SK-N-SH treated with all-trans-retinoic acid at 6 μM for 48 hours (cell line): ENCODE measurements around the gene CMIP.
A peak's percentile ranks its signal among the peaks of the same experiment; 100 is the strongest.

Experiments
- ATAC-seq: fragments of 200-7000 bp; cut with Tn5 transposase; 3 replicates; pipeline ENCODE4 v1.9.1; 2020; ENCODE audit warnings: mild to moderate bottlenecking, moderate library complexity
- BACH2 ChIP-seq: fragments of 250-450 bp; sonication (Bioruptor Pico); IDR thresholded peaks from 2 replicates; pipeline ENCODE4 v1.9.0; 2021; ENCODE audit warnings: mild to moderate bottlenecking, borderline replicate concordance
- CSDC2 ChIP-seq: fragments of 250-450 bp; sonication (Bioruptor Pico); IDR thresholded peaks from 2 replicates; pipeline ENCODE4 v1.5.0; 2020; ENCODE audit warnings: mild to moderate bottlenecking, moderate library complexity
- ESRRG ChIP-seq: fragments of 250-450 bp; sonication (Bioruptor Pico); IDR thresholded peaks from 2 replicates; pipeline ENCODE4 v1.6.1; 2021; ENCODE audit warnings: mild to moderate bottlenecking
- GLIS3 ChIP-seq: fragments of 250-450 bp; sonication (Bioruptor Pico); IDR thresholded peaks from 2 replicates; pipeline ENCODE4 v1.5.0; 2020; ENCODE audit warnings: mild to moderate bottlenecking, moderate library complexity
- ISL1 ChIP-seq: fragments of 250-450 bp; sonication (Bioruptor Pico); IDR thresholded peaks from 2 replicates; pipeline ENCODE4 v2.1.2; 2022; ENCODE audit warnings: mild to moderate bottlenecking, moderate library complexity
- OSR1 ChIP-seq: fragments of 250-450 bp; sonication (Bioruptor Pico); IDR thresholded peaks from 2 replicates; pipeline ENCODE4 v1.8.0; 2022; ENCODE audit warnings: moderate library complexity, mild to moderate bottlenecking, inconsistent platforms
- PPARA ChIP-seq: fragments of 250-450 bp; sonication (Bioruptor Pico); IDR thresholded peaks from 2 replicates; pipeline ENCODE4 v1.5.0; 2020; ENCODE audit warnings: mild to moderate bottlenecking, borderline replicate concordance
- SNAI2 ChIP-seq: fragments of 250-450 bp; sonication (Bioruptor Pico); IDR thresholded peaks from 2 replicates; pipeline ENCODE4 v1.5.0; 2020; ENCODE audit warnings: mild to moderate bottlenecking, moderate library complexity
- TCF4 ChIP-seq: fragments of 250-450 bp; sonication (Bioruptor Pico); IDR thresholded peaks from 2 replicates; pipeline ENCODE4 v1.8.0; 2021; ENCODE audit warnings: mild to moderate bottlenecking, moderate library complexity, borderline replicate concordance
- TOX ChIP-seq: fragments of 250-450 bp; sonication (Bioruptor Pico); IDR thresholded peaks from 2 replicates; pipeline ENCODE4 v1.8.0; 2021; ENCODE audit warnings: mild to moderate bottlenecking, moderate library complexity, borderline replicate concordance
- ZC3H10 ChIP-seq: fragments of 250-450 bp; sonication (Bioruptor Pico); IDR thresholded peaks from 2 replicates; pipeline ENCODE4 v1.5.1; 2021; ENCODE audit warnings: mild to moderate bottlenecking, moderate library complexity
- ZFP3 ChIP-seq: fragments of 250-450 bp; sonication (Bioruptor Pico); IDR thresholded peaks from 2 replicates; pipeline ENCODE4 v1.5.0; 2020; ENCODE audit warnings: mild to moderate bottlenecking, moderate library complexity
- ZFP30 ChIP-seq: fragments of 450-650 bp; formaldehyde crosslinking; IDR thresholded peaks from 2 replicates; pipeline ENCODE4 v1.5.0; 2022; ENCODE audit warnings: mild to moderate bottlenecking, moderate library complexity
- ZNF70 ChIP-seq: fragments of 450-650 bp; formaldehyde crosslinking; IDR thresholded peaks from 2 replicates; pipeline ENCODE4 v1.5.0; 2020; ENCODE audit warnings: mild to moderate bottlenecking, moderate library complexity
- ZNF8 ChIP-seq: fragments of 450-650 bp; formaldehyde crosslinking; IDR thresholded peaks from 2 replicates; pipeline ENCODE4 v1.5.0; 2020; ENCODE audit warnings: mild to moderate bottlenecking, moderate library complexity
- TF ChIP-seq, protein P1 (sequence below): fragments of 250-450 bp; sonication (Bioruptor Pico); IDR thresholded peaks from 2 replicates; pipeline ENCODE4 v1.8.0; 2020; ENCODE audit warnings: mild to moderate bottlenecking, moderate library complexity, borderline replicate concordance
- TF ChIP-seq, protein P2 (sequence below): fragments of 250-450 bp; sonication (Bioruptor Pico); IDR thresholded peaks from 2 replicates; pipeline ENCODE4 v1.5.1; 2020; ENCODE audit warnings: low read depth, mild to moderate bottlenecking, moderate library complexity
- TF ChIP-seq, protein P3 (sequence below): fragments of 250-450 bp; sonication (Bioruptor Pico); IDR thresholded peaks from 2 replicates; pipeline ENCODE4 v1.5.1; 2021; ENCODE audit warnings: mild to moderate bottlenecking, moderate library complexity

Gene CMIP

DNA sequence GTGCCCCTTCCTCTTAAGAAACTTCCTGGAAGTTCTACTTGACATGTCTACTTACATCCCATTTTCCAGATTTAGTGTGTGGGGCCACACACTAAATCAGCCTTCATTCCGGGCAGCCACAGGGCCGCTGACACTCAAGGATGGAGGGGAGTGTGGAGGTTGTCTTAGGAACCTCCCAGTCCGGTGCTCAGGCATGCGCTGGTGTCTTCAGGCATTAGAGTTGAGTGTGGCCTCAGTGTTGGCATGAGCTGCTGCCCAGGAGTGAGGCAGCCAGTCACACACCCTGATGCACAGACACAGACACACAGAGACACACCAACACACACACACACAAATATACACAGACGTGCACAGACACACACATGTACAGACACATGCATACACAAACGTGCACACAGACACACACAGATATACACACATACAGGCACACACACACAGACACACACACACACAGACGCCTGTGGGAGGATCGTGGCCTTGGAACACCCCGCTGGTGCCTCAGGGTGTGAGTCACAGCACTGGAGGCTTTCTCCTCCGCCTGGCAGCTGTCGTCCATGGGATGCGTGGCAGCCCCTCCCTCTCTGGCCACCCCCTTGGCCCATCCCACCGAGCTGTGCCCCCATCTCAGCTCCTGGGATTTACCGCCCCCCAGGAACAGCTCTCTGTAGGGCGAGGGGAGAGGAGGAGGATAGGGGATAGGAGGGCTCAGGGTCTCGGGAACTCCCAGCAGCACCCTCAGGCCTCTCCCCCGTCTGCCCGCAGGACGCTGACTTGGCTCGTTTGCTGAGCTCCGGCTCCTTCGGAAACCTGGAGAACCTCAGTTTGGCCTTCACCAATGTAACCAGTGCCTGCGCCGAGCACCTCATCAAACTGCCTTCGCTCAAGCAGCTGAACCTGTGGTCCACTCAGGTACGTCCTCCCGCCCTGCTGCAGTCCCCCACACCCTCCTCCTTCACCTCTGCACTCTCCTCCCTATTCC lies 258.9 kb downstream of the CMIP start:
- TF ChIP-seq, protein P1, sequence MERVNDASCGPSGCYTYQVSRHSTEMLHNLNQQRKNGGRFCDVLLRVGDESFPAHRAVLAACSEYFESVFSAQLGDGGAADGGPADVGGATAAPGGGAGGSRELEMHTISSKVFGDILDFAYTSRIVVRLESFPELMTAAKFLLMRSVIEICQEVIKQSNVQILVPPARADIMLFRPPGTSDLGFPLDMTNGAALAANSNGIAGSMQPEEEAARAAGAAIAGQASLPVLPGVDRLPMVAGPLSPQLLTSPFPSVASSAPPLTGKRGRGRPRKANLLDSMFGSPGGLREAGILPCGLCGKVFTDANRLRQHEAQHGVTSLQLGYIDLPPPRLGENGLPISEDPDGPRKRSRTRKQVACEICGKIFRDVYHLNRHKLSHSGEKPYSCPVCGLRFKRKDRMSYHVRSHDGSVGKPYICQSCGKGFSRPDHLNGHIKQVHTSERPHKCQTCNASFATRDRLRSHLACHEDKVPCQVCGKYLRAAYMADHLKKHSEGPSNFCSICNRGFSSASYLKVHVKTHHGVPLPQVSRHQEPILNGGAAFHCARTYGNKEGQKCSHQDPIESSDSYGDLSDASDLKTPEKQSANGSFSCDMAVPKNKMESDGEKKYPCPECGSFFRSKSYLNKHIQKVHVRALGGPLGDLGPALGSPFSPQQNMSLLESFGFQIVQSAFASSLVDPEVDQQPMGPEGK, result peak; percentile 51; the same call in 1 of the 2 replicates
- no peak for TF ChIP-seq ZC3H10 (CRISPR knock-in tag)
- no peak for TF ChIP-seq ESRRG (CRISPR knock-in tag)
- TF ChIP-seq ISL1 (CRISPR knock-in tag), result no peak
- peak; percentile 89 for ATAC-seq

DNA sequence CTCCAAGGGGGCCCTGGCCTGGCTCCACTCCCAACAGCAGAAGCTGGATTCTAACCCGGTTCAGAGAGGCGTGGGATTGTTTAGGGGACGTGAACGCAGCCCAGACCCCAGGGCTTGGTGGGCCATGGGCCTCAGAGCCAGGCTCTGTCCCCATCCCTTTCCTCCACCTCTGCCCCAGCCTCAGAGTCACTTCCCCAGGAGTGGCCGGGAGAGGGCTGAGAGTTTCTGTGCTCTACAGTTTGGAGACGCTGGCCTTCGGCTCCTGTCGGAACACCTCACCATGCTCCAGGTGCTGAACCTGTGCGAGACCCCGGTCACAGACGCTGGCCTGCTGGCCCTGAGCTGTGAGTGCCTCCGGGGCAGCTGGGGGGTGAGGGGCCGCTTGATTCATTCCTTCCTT lies 260.7 kb downstream of the CMIP start:
- no peak for TF ChIP-seq TCF4 (CRISPR knock-in tag)
- TF ChIP-seq ZC3H10 (CRISPR knock-in tag), result no peak
- no peak for TF ChIP-seq TOX (CRISPR knock-in tag)
- no peak for TF ChIP-seq ZNF70 (CRISPR knock-in tag)
- TF ChIP-seq, protein P2, sequence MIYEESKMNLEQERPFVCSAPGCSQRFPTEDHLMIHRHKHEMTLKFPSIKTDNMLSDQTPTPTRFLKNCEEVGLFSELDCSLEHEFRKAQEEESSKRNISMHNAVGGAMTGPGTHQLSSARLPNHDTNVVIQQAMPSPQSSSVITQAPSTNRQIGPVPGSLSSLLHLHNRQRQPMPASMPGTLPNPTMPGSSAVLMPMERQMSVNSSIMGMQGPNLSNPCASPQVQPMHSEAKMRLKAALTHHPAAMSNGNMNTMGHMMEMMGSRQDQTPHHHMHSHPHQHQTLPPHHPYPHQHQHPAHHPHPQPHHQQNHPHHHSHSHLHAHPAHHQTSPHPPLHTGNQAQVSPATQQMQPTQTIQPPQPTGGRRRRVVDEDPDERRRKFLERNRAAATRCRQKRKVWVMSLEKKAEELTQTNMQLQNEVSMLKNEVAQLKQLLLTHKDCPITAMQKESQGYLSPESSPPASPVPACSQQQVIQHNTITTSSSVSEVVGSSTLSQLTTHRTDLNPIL (CRISPR knock-in tag), result no peak
- no peak for TF ChIP-seq SNAI2 (CRISPR knock-in tag)
- no peak for TF ChIP-seq CSDC2 (CRISPR knock-in tag)
- TF ChIP-seq GLIS3 (CRISPR knock-in tag), result no peak
- no peak for TF ChIP-seq PPARA (CRISPR knock-in tag)
- no peak for TF ChIP-seq OSR1 (CRISPR knock-in tag)
- ATAC-seq, result no peak

DNA sequence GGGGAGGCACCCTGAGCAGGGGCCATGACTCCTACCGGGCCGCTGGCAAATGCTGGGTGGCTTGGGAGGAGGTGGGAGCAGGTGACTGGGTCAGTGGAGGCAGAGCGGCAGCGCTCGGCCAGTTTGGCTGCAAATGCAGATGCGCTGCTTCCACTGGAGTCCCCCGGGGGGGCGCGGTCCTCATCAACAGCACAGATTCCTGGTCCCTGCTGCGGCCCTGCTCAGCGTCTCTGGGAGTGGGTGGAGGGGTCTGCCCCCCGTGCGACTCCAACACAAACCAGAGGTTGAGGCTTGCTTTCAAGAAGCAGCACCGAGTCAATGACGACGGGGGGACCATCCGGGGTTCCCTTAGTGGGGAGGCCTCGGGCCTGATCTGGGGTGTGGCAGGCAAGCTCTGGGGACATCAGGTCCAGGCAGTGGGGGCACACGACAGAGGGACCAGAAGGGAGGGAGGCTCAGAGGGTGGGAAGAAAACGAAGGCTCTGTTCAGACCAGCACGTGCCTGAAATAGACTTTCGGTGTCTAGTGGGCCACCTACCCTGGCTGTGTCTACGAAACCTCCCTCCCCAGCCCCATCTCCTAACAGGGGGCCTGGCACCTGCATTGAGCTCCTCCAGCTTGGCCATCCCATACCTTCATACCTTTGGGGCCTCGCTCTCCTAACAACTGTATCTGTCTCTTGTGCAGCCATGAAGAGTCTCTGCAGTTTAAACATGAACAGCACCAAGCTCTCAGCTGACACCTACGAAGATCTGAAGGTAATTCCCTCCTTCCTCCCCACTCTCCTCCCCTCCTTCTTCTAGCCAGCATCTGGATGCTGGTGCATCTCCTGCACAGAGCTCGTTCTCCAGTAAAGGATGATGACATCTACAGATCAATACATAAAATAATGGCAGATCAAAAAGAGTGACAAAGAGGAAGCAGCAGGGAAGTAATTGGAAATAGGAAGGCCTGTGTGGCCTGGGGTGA lies 262.0 kb downstream of the CMIP start:
- TF ChIP-seq GLIS3 (CRISPR knock-in tag) (no peak), TCF4 (CRISPR knock-in tag) (no peak), ZC3H10 (CRISPR knock-in tag) (no peak), OSR1 (CRISPR knock-in tag) (no peak), ZNF8 (CRISPR knock-in tag) (no peak), ZFP30 (no peak), SNAI2 (CRISPR knock-in tag) (no peak), BACH2 (CRISPR knock-in tag) (no peak), ZFP3 (CRISPR knock-in tag) (no peak), TOX (CRISPR knock-in tag) (no peak), PPARA (CRISPR knock-in tag) (no peak)
- TF ChIP-seq, protein P2 (CRISPR knock-in tag), result no peak
- TF ChIP-seq, protein P3, sequence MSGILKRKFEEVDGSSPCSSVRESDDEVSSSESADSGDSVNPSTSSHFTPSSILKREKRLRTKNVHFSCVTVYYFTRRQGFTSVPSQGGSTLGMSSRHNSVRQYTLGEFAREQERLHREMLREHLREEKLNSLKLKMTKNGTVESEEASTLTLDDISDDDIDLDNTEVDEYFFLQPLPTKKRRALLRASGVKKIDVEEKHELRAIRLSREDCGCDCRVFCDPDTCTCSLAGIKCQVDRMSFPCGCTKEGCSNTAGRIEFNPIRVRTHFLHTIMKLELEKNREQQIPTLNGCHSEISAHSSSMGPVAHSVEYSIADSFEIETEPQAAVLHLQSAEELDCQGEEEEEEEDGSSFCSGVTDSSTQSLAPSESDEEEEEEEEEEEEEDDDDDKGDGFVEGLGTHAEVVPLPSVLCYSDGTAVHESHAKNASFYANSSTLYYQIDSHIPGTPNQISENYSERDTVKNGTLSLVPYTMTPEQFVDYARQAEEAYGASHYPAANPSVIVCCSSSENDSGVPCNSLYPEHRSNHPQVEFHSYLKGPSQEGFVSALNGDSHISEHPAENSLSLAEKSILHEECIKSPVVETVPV (CRISPR knock-in tag), result no peak
- ATAC-seq, result no peak
